ENCODE measurements around the gene C19orf12.

The C19orf12 gene

DNA sequence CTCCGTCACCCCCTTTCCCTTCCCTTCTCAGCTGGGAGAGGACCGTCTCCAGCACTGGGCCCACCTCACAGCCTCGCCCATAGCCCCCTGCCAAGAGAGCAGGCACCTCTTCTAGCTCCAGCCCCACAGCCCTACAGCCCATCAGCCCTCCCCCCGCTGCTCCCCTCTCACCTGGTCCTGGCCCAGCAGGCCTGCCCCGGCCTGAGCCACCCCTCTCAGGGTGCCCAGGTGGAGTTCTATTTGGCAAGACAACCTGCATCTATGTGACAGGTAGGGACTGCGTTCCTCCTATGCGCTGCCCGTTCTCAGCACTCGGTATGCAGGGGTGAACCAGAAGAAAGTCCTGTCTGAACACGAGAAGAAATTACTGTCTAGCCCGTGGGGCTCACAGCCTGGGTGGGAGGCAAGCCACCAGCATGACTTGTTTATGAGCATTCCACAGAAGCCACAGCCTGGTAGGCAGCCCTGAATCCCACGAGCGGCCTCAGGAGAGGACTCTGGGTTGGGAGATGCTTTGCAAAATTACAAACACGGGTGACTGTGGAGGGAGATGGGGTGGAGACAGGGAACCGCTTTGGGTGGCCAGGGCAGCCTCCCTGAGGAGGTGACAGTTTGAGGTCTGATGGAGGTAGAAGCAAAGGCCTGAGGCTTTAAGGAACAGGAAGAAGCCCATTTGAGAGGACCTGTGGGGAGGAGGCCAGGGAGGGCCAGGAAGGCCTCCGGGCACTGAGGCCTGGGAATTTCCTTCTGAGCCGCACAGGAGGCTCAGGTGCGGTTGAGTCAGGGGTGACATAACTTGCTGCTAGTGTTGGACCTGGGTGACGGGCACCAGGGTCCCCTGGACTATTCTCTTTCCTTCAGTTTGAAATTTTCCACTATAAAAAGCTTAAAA, 51.0 kb downstream of the C19orf12 start:
- Histone ChIP-seq H2AK5ac (ENCODE audit: low read depth, low read length) (peak overlapping the region; percentile 76), H3K9me3 (replicated peaks in 1 of 2; ENCODE audit: control insufficient read depth in 2 of 2, insufficient read depth in 1 of 2, low read depth in 1 of 2, low read length in 2 of 2) (no peaks in the 10 kb centered on the region), H3K79me1 (ENCODE audit: low read depth, low read length) (no peaks in the 10 kb centered on the region), H2BK120ac (ENCODE audit: low read depth, low read length) (no peak overlapping the region), H2BK15ac (ENCODE audit: low read length) (peak overlapping the region; percentile 62), H3K4me1 (ENCODE audit: control insufficient read depth in 2 of 2, insufficient read depth in 1 of 2, low read depth in 1 of 2, low read length in 2 of 2) (peaks cover 11 to 12% of the 10 kb centered on the region in 2 donors), H4K8ac (ENCODE audit: low read depth, low read length) (no peak overlapping the region), H3K4ac (ENCODE audit: low read length) (no peak overlapping the region), H3K23ac (ENCODE audit: low read depth, low read length, poor library complexity) (peak overlapping the region; percentile 29), H3K27me3 (ENCODE audit: control insufficient read depth in 3 of 3, insufficient read depth in 3 of 3, low read depth in 1 of 3, low read length in 3 of 3) (peaks cover 2 to 50% (median 25%) of the 10 kb centered on the region in 3 experiments), H3K4me2 (ENCODE audit: insufficient read depth, low read length, poor library complexity, severe bottlenecking) (no peak overlapping the region), H3K18ac (ENCODE audit: low read length) (peak overlapping the region; percentile 6), H3K9ac (ENCODE audit: low read depth, low read length, poor library complexity) (no peak overlapping the region), H3K14ac (ENCODE audit: low read length) (no peak overlapping the region), H2BK12ac (ENCODE audit: low read length) (no peak overlapping the region), H3K4me3 (ENCODE audit: low read length in 2 of 2) (no peak overlapping the region), H3K36me3 (replicated peaks in 1 of 2; ENCODE audit: control insufficient read depth in 2 of 2, insufficient read depth in 2 of 2, low read length in 2 of 2) (no peaks in the 10 kb centered on the region), H3K27ac (replicated peaks; ENCODE audit: low read length) (no peak overlapping the region), H2AFZ (ENCODE audit: low read length) (peak overlapping the region; percentile 98), H2BK5ac (ENCODE audit: low read length) (no peak overlapping the region), H4K91ac (ENCODE audit: low read depth, low read length, poor library complexity) (no peak overlapping the region)
- WGBS, 2 donors (ENCODE audit: extremely low coverage in 2 of 2, insufficient read length in 2 of 2, insufficient replicate concordance in 1 of 2): no CpG with 5 or more reads among the region's 19 CpGs
- DNase-seq (ENCODE audit: low spot score): no peak

DNA sequence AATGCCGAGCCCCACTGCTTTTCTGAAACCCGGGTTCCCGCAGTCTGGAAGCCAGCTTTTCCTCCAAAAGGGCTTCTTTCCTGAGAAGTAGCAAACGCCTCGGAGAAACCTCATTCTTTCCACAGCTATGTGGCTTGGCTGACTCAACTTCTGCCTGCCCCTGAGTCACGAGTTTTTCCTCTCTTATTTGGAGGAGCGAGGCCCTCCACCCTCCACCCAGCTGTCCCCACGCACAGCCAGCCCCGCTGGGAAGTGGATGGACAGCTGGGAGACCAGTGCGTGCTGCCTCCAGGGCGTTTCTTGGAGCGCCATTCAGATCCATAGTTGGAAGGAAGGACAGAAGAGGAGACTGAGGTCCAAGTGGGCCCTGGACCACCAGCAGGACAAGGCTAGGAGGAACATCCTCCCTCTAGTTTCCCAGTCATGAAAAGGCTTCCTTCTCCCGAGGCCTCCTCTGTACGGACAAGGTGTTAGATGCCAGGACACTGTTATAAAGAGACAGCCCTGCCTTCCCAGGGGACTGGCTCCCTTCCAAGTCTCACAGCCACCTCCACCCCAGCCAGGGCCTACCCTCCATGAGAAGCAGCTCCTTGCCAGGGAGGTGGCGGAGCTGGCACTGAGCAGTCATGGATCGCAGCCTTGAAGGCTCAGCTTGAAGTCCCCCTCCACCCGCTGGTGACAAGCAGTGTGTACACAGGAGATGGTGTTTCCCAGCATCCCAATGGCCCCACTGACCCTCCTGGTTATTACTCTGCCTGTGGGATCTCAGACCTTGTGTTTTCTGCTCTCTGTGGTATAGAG, 52.3 kb downstream of the C19orf12 start:
- H3K27me3 ChIP-seq (ENCODE audit: control insufficient read depth in 3 of 3, insufficient read depth in 3 of 3, low read depth in 1 of 3, low read length in 3 of 3): peaks cover 2 to 50% (median 25%) of the 10 kb centered on the region in 3 experiments
- H3K4ac ChIP-seq (ENCODE audit: low read length): no peak overlapping the region
- WGBS, 2 donors (ENCODE audit: extremely low coverage in 2 of 2, insufficient read length in 2 of 2, insufficient replicate concordance in 1 of 2): no CpG with 5 or more reads among the region's 17 CpGs

DNA sequence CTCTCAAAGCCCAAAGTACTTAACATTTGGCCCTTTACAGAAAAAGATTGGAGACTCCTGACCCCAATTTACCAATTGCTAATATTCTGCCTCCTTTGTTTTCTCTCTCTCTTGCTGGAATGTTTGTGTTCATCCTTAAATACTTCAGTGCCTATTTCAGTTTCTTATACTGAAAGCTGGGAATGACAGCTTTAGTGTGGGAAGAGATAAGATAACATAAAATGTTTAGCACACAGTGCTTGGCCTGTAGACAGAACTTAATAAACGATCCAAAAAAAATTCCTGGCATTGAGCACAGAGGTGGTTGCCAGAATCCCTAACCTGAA, 52.8 kb downstream of the C19orf12 start:
- Histone ChIP-seq H3K27ac (replicated peaks; ENCODE audit: low read length) (no peak overlapping the region), H3K14ac (ENCODE audit: low read length) (no peak overlapping the region), H3K4me2 (ENCODE audit: insufficient read depth, low read length, poor library complexity, severe bottlenecking) (no peak overlapping the region), H3K27me3 (ENCODE audit: control insufficient read depth in 3 of 3, insufficient read depth in 3 of 3, low read depth in 1 of 3, low read length in 3 of 3) (peaks cover 2 to 50% (median 25%) of the 10 kb centered on the region in 3 experiments), H3K4me3 (ENCODE audit: low read length in 2 of 2) (no peak overlapping the region), H2BK120ac (ENCODE audit: low read depth, low read length) (no peak overlapping the region), H3K9me3 (replicated peaks in 1 of 2; ENCODE audit: control insufficient read depth in 2 of 2, insufficient read depth in 1 of 2, low read depth in 1 of 2, low read length in 2 of 2) (no peaks in the 10 kb centered on the region), H3K23ac (ENCODE audit: low read depth, low read length, poor library complexity) (no peak overlapping the region), H3K4ac (ENCODE audit: low read length) (no peak overlapping the region), H4K91ac (ENCODE audit: low read depth, low read length, poor library complexity) (no peak overlapping the region), H2AK5ac (ENCODE audit: low read depth, low read length) (no peak overlapping the region), H2BK15ac (ENCODE audit: low read length) (no peak overlapping the region), H2BK12ac (ENCODE audit: low read length) (no peak overlapping the region), H4K8ac (ENCODE audit: low read depth, low read length) (no peak overlapping the region), H3K79me1 (ENCODE audit: low read depth, low read length) (no peaks in the 10 kb centered on the region), H3K4me1 (ENCODE audit: control insufficient read depth in 2 of 2, insufficient read depth in 1 of 2, low read depth in 1 of 2, low read length in 2 of 2) (peaks cover 10 to 11% of the 10 kb centered on the region in 2 donors), H2AFZ (ENCODE audit: low read length) (no peak overlapping the region), H2BK5ac (ENCODE audit: low read length) (no peak overlapping the region), H3K9ac (ENCODE audit: low read depth, low read length, poor library complexity) (no peak overlapping the region), H3K18ac (ENCODE audit: low read length) (no peak overlapping the region), H3K36me3 (replicated peaks in 1 of 2; ENCODE audit: control insufficient read depth in 2 of 2, insufficient read depth in 2 of 2, low read length in 2 of 2) (no peaks in the 10 kb centered on the region)
- no CpG with 5 or more reads among the region's 1 CpG for WGBS, 2 donors (ENCODE audit: extremely low coverage in 2 of 2, insufficient read length in 2 of 2, insufficient replicate concordance in 1 of 2)
- DNase-seq (ENCODE audit: low spot score): no peak

More for the DNA sequence above, 52.3 kb downstream of the C19orf12 start:
- Histone ChIP-seq H4K91ac (ENCODE audit: low read depth, low read length, poor library complexity) (no peak overlapping the region), H3K4me1 (ENCODE audit: control insufficient read depth in 2 of 2, insufficient read depth in 1 of 2, low read depth in 1 of 2, low read length in 2 of 2) (peaks cover 11 to 12% of the 10 kb centered on the region in 2 donors), H3K9me3 (replicated peaks in 1 of 2; ENCODE audit: control insufficient read depth in 2 of 2, insufficient read depth in 1 of 2, low read depth in 1 of 2, low read length in 2 of 2) (no peaks in the 10 kb centered on the region), H3K4me2 (ENCODE audit: insufficient read depth, low read length, poor library complexity, severe bottlenecking) (no peak overlapping the region), H3K23ac (ENCODE audit: low read depth, low read length, poor library complexity) (peak overlapping the region; percentile 12), H2BK12ac (ENCODE audit: low read length) (no peak overlapping the region), H3K79me1 (ENCODE audit: low read depth, low read length) (no peaks in the 10 kb centered on the region), H3K4me3 (ENCODE audit: low read length in 2 of 2) (no peak overlapping the region), H3K14ac (ENCODE audit: low read length) (no peak overlapping the region), H2AFZ (ENCODE audit: low read length) (no peak overlapping the region), H3K27ac (replicated peaks; ENCODE audit: low read length) (no peak overlapping the region), H2BK5ac (ENCODE audit: low read length) (no peak overlapping the region), H4K8ac (ENCODE audit: low read depth, low read length) (no peak overlapping the region), H2BK15ac (ENCODE audit: low read length) (no peak overlapping the region), H2BK120ac (ENCODE audit: low read depth, low read length) (no peak overlapping the region), H3K9ac (ENCODE audit: low read depth, low read length, poor library complexity) (no peak overlapping the region), H3K18ac (ENCODE audit: low read length) (no peak overlapping the region), H3K36me3 (replicated peaks in 1 of 2; ENCODE audit: control insufficient read depth in 2 of 2, insufficient read depth in 2 of 2, low read length in 2 of 2) (no peaks in the 10 kb centered on the region), H2AK5ac (ENCODE audit: low read depth, low read length) (no peak overlapping the region)
- DNase-seq (ENCODE audit: low spot score): no peak

GRCh38 chr19:29660835-29661234, 54.2 kb downstream of the C19orf12 start:
- Histone ChIP-seq H3K4me3 (ENCODE audit: low read length in 2 of 2) (no peak overlapping the region), H2AK5ac (ENCODE audit: low read depth, low read length) (no peak overlapping the region), H4K91ac (ENCODE audit: low read depth, low read length, poor library complexity) (no peak overlapping the region), H3K36me3 (replicated peaks in 1 of 2; ENCODE audit: control insufficient read depth in 2 of 2, insufficient read depth in 2 of 2, low read length in 2 of 2) (no peaks in the 10 kb centered on the region), H2AFZ (ENCODE audit: low read length) (no peak overlapping the region), H3K27me3 (ENCODE audit: control insufficient read depth in 3 of 3, insufficient read depth in 3 of 3, low read depth in 1 of 3, low read length in 3 of 3) (peaks cover 2 to 50% (median 14%) of the 10 kb centered on the region in 3 experiments), H3K79me1 (ENCODE audit: low read depth, low read length) (no peaks in the 10 kb centered on the region), H3K23ac (ENCODE audit: low read depth, low read length, poor library complexity) (no peak overlapping the region), H3K9me3 (replicated peaks in 1 of 2; ENCODE audit: control insufficient read depth in 2 of 2, insufficient read depth in 1 of 2, low read depth in 1 of 2, low read length in 2 of 2) (no peaks in the 10 kb centered on the region), H3K4ac (ENCODE audit: low read length) (no peak overlapping the region), H2BK5ac (ENCODE audit: low read length) (no peak overlapping the region), H4K8ac (ENCODE audit: low read depth, low read length) (no peak overlapping the region), H3K18ac (ENCODE audit: low read length) (no peak overlapping the region), H3K4me1 (ENCODE audit: control insufficient read depth in 2 of 2, insufficient read depth in 1 of 2, low read depth in 1 of 2, low read length in 2 of 2) (peaks cover 0 to 4% of the 10 kb centered on the region in 2 donors), H3K27ac (replicated peaks; ENCODE audit: low read length) (no peak overlapping the region), H2BK12ac (ENCODE audit: low read length) (no peak overlapping the region), H3K4me2 (ENCODE audit: insufficient read depth, low read length, poor library complexity, severe bottlenecking) (no peak overlapping the region), H3K9ac (ENCODE audit: low read depth, low read length, poor library complexity) (no peak overlapping the region), H2BK15ac (ENCODE audit: low read length) (no peak overlapping the region), H3K14ac (ENCODE audit: low read length) (no peak overlapping the region), H2BK120ac (ENCODE audit: low read depth, low read length) (no peak overlapping the region)
- no peak for DNase-seq (ENCODE audit: low spot score)
- no CpG with 5 or more reads among the region's 10 CpGs for WGBS, 2 donors (ENCODE audit: extremely low coverage in 2 of 2, insufficient read length in 2 of 2, insufficient replicate concordance in 1 of 2)

Measured in neuronal stem cell (in vitro differentiated cells).